Stimulated activated CD8-positive, alpha-beta memory T cell treated with anti-CD3 and anti-CD28 coated beads, Interleukin-7, amount 100 ng/mL, for 4 hours (primary cell): Measurements from ENCODE around the gene PGAP6.

Experiments
- DNase-seq, 2 donors: peaks; one replicate each; pipeline ENCODE4 v3.0.0-alpha.2; 2020; ENCODE audit warnings: low read depth in 2 of 2

Gene PGAP6

DNA sequence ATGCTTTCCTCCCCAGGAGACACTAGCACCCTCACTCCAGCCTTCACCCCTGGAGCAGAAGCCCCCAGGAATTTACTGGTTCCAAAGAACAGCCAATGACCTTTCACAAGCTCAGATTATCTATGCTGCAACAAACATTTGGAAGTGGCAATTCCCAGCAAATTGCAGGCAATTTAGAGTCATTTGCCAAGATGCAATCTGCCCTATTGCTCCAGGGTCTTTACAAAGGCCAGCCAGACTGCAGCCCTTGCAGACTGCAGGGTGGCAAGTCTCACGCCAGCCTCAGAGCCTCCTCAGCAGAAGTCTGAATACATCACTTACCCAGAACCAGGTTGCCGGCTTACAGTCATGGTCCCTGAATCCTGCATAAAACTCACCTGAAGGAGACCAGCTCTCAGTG is 51.0 kb downstream of the PGAP6 start:
- no peak for DNase-seq

DNA sequence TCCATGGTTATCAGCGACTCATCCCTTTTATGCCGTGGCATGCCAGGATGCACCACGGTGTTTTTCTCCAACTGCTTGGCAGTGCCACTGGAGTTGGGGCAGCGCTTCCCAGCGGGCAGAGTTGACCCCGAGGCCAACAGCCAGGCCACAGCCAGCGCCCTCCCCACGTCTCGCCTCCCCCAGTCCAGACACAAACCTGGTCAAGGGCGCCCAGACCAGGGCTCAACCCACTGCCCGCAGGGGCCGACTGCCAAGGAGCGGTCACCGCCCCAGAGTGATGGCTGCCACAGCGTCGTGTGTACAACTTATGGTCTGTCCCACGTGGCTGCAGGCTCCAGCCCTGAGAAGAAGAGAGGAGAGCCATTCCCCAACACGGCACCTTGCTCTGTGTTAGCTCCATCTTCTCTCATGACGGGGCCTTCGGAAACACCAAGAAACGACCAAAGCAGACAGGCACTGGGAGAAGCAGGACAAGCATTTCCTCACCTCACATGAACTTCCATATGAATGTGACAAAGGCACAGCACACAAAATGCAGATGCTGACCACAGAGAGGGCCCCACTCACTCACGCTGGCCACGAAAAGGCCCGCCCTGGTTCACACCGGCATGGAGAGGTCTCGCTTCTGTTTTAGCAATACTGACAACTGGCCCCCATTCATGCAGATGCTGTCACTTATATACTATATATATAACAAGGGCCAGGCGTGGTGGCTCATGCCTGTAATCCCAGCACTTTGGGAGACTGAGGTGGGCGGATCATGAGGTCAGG is 56.2 kb downstream of the PGAP6 start:
- DNase-seq, result no peak

DNA sequence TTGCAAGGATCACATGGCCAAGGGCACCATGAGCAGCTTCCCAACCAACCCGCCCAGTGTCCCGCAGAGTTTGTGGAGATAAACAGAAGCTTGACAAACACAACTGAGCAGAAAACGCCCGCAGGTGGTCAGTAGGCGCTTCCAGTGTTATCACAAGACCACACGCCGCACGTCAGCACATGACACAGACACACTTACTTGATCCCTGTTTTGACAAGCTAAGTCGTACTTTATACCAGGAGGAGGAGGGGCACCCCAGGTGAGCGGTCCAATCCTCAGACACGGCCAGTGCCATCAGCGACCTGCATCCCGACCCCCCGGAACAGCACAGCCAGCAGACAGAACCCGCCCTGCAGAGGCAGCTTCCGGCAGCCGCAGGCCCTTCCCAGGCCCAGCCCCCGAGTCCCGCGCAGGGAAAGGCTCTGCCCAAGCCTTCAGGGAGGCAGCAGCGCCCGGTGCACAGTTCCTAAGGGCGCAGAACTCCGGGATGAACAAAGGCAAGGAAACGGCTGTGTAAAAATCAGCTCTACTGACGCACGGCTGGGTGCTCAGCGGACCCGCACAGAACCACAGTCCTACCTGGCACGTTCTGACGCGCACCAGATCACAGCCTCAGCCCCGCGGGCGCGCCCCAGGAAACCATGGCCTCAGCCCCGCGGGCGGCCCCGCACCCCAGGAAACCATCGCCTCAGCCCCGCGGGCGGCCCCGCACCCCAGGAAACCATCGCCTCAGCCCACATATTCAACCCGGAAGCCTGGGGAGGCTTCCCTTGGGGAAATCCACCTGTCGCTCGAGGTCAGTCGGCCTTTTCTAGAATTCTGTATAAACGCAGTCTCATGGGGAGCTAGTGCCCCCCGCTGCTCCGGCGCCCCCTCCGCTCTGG is 57.1 kb downstream of the PGAP6 start:
- peak in 1 of 2 donors; percentile 57 for DNase-seq

DNA sequence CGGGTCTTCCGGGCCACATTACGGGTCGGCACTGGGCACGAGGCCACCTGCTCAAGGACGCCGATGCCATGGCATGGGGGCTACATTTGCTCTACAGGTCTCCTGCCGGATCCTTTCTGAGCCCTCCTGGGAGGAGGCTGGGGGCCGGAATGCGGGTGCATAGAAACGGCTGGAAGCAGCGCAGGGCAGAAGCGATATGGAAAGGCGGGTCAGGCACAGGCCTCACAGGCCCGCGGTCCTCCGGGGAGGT is 57.7 kb downstream of the PGAP6 start:
- DNase-seq, result no peak

DNA sequence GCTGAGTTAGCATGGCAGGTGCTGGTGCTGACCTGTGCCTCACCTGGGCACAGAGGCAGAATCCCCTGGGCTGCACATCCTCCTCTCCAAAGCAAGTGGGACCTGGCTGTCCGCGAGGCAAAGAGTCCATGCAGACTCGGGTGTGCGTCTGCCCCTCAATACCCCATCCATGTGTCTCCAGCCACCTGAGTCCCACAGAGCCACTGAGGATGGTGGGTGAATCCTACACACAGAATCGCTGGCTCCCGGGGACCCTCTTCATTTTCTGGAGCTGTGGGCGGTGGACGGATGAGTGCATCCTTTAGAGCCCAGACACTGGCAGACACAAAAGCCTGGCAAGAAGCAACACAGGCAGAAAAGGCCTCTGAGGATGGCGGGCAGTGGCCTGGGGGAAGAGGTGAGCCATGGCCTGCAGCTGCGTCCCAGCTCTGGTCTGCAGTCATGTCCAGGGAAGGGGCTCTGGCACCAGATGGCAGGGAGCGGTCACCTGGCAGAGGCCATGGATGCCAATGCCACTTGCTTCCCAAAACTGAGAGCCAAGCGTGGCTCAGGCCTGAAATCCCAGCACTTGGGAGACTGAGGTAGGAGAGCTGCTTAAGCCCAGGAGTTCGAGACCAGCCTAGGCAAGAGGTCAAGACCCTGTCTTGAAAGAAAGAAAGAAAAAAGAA is 59.2 kb downstream of the PGAP6 start:
- DNase-seq, result no peak

DNA sequence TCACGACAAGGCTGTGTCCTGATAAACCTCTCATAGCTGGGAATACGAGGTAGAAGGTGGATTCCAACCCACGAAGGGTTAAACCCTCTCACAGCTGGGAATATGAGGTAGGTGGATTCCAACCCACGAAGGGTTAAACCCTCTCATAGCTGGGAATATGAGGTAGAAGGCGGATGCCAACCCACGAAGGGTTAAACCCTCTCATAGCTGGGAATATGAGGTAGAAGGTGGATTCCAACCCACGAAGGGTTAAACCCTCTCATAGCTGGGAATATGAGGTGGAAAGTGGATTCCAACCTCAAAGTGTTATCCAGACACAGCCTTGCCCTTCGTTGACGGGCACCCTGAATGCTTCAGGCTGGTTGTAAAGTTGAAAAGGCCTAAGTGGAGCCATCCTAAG is 60.2 kb downstream of the PGAP6 start:
- no peak for DNase-seq
